Nephron (organoid): ENCODE results near the gene PLPP7.

Source experiments
- H3K27ac Mint-ChIP-seq, 3 experiments: 2 replicates each; pipeline ENCODE4 v1.8.0; 2020; ENCODE audit warnings: mixed read lengths in 3 of 3, mild to moderate bottlenecking in 2 of 3, moderate library complexity in 1 of 3
- H3K27me3 Mint-ChIP-seq: 2 replicates; pipeline ENCODE4 v1.8.0; 2021; ENCODE audit warnings: low read depth, mild to moderate bottlenecking, moderate library complexity, mixed read lengths
- H3K36me3 Mint-ChIP-seq: 2 replicates; pipeline ENCODE4 v1.8.0; 2020; ENCODE audit warnings: low read depth, mixed read lengths
- H3K4me1 Mint-ChIP-seq: 2 replicates; pipeline ENCODE4 v1.8.0; 2020; ENCODE audit warnings: mixed read lengths
- H3K4me3 Mint-ChIP-seq, 3 experiments: 2 replicates each; pipeline ENCODE4 v1.8.0; 2020; ENCODE audit warnings: mild to moderate bottlenecking in 3 of 3, mixed read lengths in 3 of 3, moderate library complexity in 2 of 3
- H3K9me3 Mint-ChIP-seq: 2 replicates; pipeline ENCODE4 v1.8.0; 2020; ENCODE audit warnings: mixed read lengths
- CTCF ChIP-seq, 3 experiments: fragments of 200-600 bp; sonication (generic); IDR thresholded peaks; one replicate each; pipeline ENCODE4 v1.5.0; 2021; ENCODE audit warnings: antibody characterized with exemption in 3 of 3; ENCODE audit not compliant: unreplicated experiment in 3 of 3

The PLPP7 gene

DNA sequence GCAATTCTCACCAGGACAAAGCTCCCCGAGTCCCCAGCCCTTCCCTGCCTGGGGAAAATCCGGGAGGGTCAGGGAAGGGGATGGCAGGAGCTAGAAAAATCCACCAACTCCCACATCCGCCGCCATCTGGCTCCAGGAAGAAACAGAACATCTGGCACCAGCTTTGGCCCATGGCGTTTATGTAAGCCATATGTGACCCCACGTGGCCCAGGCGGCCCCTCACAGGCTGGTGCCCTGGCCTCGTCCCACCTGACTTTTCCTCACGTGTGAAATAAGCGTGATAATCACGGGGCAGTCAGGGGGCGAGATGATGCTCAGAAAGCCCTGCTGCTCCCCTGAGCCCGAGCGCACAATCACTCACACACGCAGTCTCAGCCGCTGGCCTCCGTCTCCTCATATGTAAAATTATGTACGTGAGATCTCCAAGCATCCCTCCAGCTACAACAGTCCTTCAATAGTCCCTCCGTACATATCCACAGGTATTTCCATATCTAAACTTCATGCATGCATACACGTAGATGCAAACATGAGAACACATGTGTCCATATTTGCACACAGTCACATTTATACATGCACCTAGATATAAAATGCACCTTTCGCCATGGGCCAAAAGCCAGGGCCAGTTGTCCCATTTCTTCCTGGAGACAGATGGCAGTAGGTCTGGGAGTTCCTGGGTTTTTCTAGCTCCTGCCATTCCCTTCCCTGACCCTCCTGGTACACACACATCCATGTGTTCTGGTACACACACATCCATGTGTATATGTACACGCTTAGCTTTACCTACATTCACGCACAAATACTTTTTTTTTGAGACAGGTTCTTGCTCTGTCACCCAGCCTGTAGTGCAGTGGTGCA is 28.9 kb downstream of the PLPP7 start:
- H3K4me1 Mint-ChIP-seq: no peaks in the 10 kb centered on the region
- no peak for TF ChIP-seq CTCF (IDR thresholded peaks at IDR 0.05; ENCODE audit: unreplicated experiment in 3 of 3)
- H3K4me3 Mint-ChIP-seq: no peak overlapping the region
- no peaks in the 10 kb centered on the region for H3K36me3 Mint-ChIP-seq
- H3K27me3 Mint-ChIP-seq: no peaks in the 10 kb centered on the region
- H3K27ac Mint-ChIP-seq: no peak overlapping the region
- no peaks in the 10 kb centered on the region for H3K9me3 Mint-ChIP-seq

DNA sequence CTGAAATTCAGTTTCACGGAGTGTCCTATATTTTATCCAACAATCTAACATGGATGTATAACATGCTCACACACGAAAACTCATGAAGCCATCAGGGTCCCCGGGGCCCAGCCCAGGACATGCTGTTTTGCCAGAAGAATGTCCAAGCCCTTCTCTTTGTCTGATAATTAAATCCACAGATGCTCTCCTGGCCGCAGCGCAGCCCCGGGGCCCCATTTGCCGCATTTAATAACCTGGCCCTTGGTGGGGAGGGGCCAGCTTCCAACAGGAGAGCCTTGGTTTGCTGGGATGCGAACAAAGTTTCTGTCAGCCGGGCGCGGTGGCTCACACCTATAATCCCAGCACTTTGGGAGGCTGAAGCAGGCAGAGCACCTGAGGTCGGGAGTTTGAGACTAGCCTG is 30.0 kb downstream of the PLPP7 start:
- no peak for TF ChIP-seq CTCF (IDR thresholded peaks at IDR 0.05; ENCODE audit: unreplicated experiment in 3 of 3)
- Mint-ChIP-seq H3K4me1 (no peaks in the 10 kb centered on the region), H3K27ac (no peak overlapping the region), H3K9me3 (no peaks in the 10 kb centered on the region), H3K4me3 (no peak overlapping the region), H3K36me3 (no peaks in the 10 kb centered on the region), H3K27me3 (no peaks in the 10 kb centered on the region)

DNA sequence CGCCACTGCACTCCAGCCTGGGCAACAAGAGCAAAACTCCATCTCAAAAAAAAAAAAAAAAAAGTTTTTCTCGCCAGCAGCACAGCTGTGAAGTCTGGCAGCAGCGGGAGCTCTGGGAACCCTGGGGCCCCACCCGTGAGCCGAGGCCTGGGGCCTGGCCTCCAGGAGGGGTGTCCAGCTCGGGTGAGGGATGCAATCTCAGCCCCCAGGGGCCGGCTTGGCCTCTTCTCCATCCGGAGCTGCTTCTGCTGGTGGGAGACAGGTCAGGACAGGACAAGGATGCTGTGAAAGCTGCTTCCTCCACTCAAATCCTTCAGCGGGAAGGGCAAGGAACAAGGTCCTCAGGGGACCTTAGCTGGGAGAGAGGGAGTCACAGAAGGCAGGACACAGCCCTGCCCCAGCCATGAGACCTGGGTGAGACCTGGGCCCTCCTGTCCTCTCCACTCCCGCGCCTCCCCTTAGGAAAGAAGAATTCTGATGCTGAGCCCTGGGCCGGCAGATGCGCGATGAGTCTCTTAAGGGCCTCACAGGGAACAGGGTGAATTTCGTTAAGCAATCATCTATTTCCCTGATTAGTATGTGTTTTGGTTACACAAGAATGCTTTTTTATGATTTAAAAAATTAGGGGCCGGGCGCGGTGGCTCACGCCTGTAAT is 30.6 kb downstream of the PLPP7 start:
- H3K4me3 Mint-ChIP-seq: no peak overlapping the region
- H3K27me3 Mint-ChIP-seq: no peaks in the 10 kb centered on the region
- no peak overlapping the region for H3K27ac Mint-ChIP-seq
- no peak for TF ChIP-seq CTCF (IDR thresholded peaks at IDR 0.05; ENCODE audit: unreplicated experiment in 3 of 3)
- no peaks in the 10 kb centered on the region for H3K36me3 Mint-ChIP-seq
- no peaks in the 10 kb centered on the region for H3K4me1 Mint-ChIP-seq
- no peaks in the 10 kb centered on the region for H3K9me3 Mint-ChIP-seq

DNA sequence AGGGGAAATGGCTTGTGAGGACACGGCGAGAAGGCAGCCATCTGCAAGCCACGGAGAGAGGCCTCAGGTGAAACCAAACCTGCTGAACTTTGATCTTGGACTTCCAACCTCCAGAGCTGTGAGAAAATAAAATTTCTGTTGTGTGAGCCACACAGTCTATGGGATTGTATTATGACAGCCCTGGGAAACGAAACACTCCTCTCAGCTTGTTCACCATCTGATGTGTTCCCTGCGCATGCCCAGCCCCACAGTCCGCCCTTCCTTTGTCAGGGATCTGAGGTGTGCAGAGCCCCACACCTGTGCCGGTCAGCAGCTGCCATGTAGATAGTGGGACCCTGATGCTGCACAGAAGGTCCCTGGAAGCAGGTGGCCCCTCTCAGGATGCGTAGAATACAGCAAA is 34.1 kb downstream of the PLPP7 start:
- Mint-ChIP-seq H3K27ac (no peak overlapping the region), H3K4me1 (no peaks in the 10 kb centered on the region), H3K9me3 (no peaks in the 10 kb centered on the region), H3K36me3 (no peaks in the 10 kb centered on the region), H3K27me3 (no peaks in the 10 kb centered on the region), H3K4me3 (no peak overlapping the region)
- no peak for TF ChIP-seq CTCF (IDR thresholded peaks at IDR 0.05; ENCODE audit: unreplicated experiment in 3 of 3)

DNA sequence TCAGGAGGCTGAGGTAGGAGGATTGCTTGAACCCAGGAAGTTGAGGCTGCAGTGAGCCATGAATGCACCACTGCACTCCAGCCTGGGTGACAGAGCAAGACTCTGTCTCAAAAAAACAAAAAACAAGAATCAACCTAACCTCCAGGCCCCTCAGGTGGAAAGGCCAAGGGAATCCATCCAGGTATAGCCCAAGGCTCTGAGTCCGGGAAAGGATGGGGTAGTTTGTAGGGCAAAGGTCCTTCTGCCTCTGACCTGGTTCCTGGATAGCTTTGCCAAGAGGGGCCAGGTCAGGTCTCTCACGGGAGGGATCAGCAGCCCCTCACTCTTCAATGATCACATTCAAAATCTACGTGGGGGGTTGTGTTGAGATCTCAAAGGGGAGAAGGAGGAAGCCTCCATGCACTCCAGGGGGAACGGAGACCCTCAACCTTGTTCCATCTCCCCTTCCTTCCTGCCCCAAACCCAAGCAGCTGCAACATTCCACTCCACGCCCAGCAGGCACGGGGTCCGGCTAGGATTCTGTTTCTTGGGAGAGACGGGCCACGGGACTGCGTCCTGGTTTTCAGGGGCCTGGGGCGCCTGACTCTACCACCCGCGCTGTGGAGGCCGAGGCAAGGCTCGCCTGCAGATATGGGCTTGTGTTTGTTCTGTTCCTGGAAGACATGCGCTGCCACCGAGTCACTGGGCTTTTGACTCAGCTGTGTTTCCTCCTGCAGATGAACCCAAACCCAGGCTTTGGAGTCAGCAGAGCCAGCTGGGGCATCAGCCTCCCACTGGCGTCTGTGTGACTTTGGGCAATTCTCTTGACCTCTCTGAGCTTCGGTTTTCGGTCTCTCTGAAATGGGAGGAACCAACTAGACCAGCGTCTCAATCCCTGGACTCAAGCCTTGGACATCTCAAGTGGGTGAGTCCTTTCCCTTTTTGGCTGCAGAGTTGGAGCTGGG is 35.5 kb downstream of the PLPP7 start:
- Mint-ChIP-seq H3K4me1 (peaks cover 8% of the 10 kb centered on the region), H3K27me3 (peaks cover 5% of the 10 kb centered on the region), H3K36me3 (no peaks in the 10 kb centered on the region), H3K4me3 (no peak overlapping the region), H3K27ac (no peak overlapping the region), H3K9me3 (no peaks in the 10 kb centered on the region)
- TF ChIP-seq CTCF (IDR thresholded peaks at IDR 0.05; ENCODE audit: unreplicated experiment in 3 of 3): no peak
